Measurements from ENCODE around the gene HERC5.

- TF ChIP-seq POLR2A (IDR thresholded peaks at IDR 0.05) (no peak), CTCF (IDR thresholded peaks at IDR 0.05) (no peak)
Observed at GRCh38 chr4:88514557-88515511, 57.9 kb downstream of the HERC5 start.
